Endothelial cell of hepatic sinusoid (primary cell): ENCODE results near the gene OVCA2.

Experiments used
- in situ Hi-C: cut with HindIII; loops from 2 replicates; pipeline ENCODE4 v1.10.0; 2017; ENCODE audit warnings: low sequenced_read_pairs

Gene OVCA2

GRCh38 chr17:2051933-2052559 lies 10.2 kb downstream of the OVCA2 start:
- in situ Hi-C loops: no loop called here

DNA sequence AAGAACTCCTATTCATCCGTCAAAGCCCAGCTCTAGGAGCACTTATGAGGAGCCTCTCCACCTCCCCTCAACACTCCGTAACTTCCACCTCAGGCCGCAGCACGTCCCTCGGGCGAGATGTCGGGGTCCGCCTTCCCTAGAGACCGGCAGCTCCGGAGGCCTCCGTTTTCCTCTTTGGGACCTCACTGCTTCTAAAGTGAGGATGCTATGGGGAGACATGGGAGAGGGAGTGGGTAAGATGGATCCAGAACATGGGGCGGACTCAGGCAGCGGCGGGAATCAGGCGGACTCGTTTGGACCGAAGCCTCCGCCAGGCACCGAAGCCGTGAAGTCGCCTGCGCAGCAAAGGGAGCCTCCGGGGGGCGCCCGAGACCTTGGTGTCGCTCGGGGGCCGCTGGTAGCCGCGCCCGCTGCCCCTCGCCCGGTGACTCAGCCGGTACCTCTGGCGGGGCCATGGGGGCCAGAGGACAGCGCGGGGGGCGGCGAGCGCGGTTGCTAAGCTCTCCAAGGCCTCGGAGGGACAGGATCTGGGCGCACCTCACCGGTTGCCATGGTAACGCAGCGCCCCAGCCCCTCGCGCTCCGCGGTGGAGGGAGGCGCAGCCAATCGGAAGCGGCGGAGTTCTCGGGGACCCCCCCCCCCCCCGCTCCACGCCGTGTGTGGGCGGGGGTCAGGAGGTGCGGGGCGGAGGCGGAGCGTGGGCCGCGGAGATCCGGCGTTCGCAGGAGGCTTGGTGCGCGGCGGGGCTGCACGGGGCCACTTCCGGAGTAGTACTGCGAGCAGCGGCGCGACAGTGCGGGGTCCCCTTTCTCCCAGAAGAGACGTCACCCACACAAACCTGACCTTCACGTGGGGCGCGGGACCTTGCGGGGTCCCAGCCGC lies 11.8 kb downstream of the OVCA2 start:
- in situ Hi-C loops: no loop called here

- in situ Hi-C loops: no loop called here
Measured at GRCh38 chr17:2054262-2054511, 12.4 kb downstream of the OVCA2 start.

DNA sequence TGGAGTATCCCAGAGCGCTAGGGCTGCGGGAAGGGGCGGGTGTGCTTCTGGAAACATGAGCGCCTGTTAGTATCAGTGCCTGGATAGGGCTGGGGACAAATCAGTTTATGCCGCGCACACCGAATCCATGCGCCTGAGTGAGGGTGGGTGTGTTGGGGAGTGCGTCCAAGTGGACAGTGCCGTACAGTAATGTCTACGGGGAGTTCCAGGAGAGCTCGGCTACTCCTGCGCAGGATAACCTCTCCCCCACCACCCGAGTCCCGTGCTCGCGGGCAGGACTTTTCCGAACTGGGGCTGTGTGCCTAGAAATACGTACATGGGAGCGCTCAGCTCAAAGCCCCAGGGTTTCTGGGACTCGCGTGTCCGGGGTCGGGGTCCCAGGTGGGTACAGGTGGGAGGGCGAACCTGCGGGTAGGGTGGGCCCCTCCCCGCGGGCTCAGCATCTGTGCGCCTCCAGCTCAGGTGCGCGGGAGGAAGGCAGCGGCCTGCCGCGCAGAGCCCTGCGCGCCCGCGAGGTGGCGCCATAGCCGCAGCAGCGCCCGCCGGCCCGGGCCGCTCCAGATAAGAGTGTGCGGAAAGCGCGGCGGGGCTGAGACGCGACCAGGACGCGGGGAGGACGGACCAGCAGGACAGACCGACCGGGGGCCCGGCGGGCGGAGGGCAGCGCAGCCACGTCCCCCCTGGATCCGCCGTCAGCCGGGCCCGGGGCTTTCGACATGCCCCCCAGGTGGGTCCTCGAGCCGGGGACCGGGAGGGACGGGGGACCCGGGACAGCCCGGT lies 12.9 kb downstream of the OVCA2 start, which contains the start of gene HIC1:
HIC1 (plus strand) TSS at position 592 of the 780 bp plus-strand sequence. CDS start 1,588 bp downstream, outside the sequence.
- in situ Hi-C loops: no loop called here

DNA sequence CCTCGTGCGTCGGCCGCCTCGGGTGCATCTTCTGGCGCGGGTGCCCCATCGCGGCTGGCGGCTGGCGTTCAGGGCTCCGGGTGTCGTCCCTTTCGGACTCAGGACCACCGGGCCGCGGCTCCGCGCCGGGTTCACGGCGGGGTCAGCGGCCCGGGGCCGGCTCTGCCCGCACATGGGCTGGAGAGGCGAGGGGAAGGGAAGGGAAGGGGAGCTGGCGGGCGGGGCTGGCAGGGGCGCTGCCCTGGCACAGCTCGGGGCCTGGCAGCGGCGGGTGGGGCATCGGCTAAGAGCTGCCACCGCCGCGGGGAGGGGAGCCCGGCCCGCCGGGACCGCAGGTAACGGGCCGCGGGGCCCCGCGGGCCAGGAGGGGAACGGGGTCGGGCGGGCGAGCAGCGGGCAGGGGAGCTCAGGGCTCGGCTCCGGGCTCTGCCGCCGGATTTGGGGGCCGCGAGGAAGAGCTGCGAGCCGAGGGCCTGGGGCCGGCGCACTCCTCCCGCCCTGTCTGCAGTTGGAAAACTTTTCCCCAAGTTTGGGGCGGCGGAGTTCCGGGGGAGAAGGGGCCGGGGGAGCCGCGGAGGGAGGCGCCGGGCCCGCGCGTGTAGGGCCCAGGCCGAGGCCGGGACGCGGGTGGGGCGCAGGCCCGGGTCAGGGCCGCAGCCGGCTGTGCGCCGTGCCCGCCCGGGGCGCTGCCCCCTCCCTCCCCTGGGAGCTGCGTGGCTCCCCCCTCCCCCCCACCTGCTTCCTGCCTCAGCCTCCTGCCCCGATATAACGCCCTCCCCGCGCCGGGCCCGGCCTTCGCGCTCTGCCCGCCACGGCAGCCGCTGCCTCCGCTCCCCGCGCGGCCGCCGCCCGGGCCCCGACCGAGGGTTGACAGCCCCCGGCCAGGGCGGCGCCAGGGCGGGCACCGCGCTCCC lies 13.7 kb downstream of the OVCA2 start:
- in situ Hi-C loops: no loop called here

GRCh38 chr17:2056206-2057174 lies 14.7 kb downstream of the OVCA2 start:
- in situ Hi-C loops: no loop called here

- in situ Hi-C loops: no loop called here
Measured at GRCh38 chr17:2057175-2057759, 15.4 kb downstream of the OVCA2 start.

GRCh38 chr17:2057760-2058585 lies 16.2 kb downstream of the OVCA2 start:
- in situ Hi-C loops: no loop called here

DNA sequence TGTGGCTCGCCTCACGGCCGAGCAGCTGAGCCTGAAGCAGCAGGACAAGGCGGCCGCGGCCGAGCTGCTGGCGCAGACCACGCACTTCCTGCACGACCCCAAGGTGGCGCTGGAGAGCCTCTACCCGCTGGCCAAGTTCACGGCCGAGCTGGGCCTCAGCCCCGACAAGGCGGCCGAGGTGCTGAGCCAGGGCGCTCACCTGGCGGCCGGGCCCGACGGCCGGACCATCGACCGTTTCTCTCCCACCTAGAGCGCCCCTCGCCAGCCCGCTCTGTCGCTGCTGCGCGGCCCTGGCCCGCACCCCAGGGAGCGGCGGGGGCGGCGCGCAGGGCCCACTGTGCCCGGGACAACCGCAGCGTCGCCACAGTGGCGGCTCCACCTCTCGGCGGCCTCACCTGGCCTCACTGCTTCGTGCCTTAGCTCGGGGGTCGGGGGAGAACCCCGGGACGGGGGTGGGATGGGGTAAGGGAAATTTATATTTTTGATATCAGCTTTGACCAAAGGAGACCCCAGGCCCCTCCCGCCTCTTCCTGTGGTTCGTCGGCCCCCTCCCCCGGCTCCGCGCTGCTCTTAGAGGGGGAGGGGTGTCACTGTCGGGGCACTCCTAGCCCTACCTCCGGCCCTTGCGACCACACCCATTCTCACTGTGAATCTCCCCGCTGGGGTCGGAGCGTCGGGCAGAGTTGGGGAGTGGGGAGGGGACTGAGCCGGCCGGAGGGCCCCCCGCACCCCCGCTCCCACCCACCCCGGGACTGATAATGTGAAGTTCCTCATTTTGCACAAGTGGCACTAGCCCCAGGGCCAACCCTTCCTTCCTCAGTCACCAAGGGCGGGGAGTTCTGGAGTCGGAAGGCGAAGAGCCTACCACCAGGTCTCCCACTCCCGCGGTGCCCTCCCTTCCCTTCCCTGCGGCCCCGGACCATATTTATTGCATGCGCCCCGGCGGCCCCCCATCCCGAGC lies 17.0 kb downstream of the OVCA2 start:
- in situ Hi-C loops: no loop called here

GRCh38 chr17:2059547-2060384 lies 17.9 kb downstream of the OVCA2 start:
- in situ Hi-C loops: loop anchor here (10.0 kb wide), 1 partner anchor 205 kb away; no protein-coding TSS in a partner anchor

- in situ Hi-C loops: loop anchor here (10.0 kb wide), 1 partner anchor 204 kb away; no protein-coding TSS in a partner anchor
Measured at GRCh38 chr17:2060385-2060658, 18.5 kb downstream of the OVCA2 start.

DNA sequence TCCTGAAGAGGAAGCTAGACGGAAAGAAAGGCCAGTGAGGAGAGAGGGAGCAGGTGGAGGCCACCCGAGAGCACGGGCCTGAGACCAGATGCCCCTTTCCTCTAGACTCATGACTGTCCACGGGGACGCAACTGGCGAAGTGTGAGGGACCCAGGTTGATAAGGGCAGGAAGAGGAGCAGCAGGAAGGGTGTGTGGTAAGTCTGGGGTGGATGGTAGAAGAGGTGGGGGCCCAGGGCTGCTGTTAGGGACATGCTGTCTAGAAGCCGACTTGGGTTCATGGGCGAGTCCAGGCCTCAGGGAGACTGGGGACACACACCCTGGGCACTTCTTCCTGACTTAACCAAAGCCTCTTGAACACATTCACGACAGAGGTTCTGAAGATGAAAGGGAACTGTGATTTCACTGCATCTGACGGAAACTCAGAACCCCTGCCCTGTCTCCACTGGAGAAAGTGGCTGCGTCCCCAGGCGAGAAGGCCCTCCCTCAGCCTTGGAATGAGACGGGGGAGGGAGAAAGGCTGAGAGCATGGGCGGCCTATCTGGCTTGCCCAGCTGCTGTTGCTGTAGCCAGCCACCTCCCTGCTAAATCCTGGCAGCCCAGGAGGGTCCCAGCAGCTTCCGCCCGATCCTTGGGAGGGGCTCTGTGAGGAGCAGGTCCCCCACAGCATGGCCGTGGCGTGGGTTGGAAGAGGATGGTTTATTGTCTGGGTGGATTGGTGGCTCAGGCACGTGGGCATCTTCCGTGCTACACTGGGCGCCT lies 19.0 kb downstream of the OVCA2 start:
- in situ Hi-C loops: loop anchor here (10.0 kb wide), 1 partner anchor 204 kb away; no protein-coding TSS in a partner anchor

- in situ Hi-C loops: loop anchor here (10.0 kb wide), 1 partner anchor 203 kb away; no protein-coding TSS in a partner anchor
Measured at GRCh38 chr17:2061441-2061958, 19.7 kb downstream of the OVCA2 start.

- in situ Hi-C loops: loop anchor here (10.0 kb wide), 1 partner anchor 202 kb away; no protein-coding TSS in a partner anchor
Measured at GRCh38 chr17:2062571-2063183, 20.9 kb downstream of the OVCA2 start.
